AML-193 (cell line): ENCODE results near the gene HLA-DMA.
A peak's percentile ranks its signal among the peaks of the same experiment; 100 is the strongest.

Experiments
- DNase-seq, 2 experiments: peaks; one replicate each; lab custom pipeline; 2025; lab: John Stamatoyannopoulos, UW

Gene HLA-DMA

DNA sequence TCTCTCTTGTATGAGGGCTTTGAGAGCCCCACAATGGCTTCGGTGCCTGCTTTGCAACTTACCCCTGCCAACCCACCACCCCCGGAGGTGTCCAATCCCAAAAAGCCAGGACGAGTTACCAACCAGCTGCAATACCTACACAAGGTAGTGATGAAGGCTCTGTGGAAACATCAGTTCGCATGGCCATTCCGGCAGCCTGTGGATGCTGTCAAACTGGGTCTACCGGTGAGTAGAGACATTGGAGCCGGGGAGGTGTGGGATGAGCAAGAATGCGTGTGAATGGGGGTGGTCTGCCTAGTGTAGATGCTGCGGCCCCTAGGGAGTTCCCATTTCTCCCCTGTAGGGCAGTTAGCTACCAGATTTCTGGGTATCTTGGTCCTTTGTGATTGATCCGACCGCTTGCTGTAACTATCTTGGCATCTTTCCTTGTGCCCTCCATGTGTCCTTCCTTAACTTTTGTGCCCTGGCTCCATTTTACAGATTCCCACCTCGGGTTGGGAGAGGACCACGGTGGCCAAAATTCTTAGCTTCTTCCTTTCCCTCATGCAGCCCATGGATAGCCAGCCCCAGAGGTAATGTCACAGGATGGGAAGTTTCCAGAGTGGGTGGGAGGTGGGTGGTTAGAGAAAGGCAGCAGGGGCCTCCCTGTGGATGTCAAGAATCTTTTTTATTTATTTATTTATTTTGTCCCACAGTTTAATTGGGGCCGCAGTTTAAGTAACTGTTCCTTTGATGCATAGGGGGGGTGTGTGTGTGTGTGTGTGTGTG is 21.8 kb upstream of the HLA-DMA start:
- DNase-seq: no peak

DNA sequence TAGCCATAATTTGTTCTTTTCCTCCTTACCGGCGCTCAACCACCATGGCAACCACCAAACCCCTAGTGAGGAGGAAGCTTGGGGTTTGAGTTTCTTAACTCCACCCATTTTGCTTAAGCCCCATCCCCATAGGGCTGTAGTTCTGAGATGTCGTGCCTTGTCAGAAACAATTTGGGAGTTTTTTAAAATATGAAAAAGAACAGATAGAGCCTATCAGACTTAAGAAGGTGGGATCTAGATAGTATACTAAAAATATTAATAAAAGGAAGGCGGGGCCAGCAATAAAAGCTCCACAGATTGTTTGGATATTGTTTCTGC is 21.1 kb upstream of the HLA-DMA start:
- DNase-seq: peak; percentile 57 to 62

DNA sequence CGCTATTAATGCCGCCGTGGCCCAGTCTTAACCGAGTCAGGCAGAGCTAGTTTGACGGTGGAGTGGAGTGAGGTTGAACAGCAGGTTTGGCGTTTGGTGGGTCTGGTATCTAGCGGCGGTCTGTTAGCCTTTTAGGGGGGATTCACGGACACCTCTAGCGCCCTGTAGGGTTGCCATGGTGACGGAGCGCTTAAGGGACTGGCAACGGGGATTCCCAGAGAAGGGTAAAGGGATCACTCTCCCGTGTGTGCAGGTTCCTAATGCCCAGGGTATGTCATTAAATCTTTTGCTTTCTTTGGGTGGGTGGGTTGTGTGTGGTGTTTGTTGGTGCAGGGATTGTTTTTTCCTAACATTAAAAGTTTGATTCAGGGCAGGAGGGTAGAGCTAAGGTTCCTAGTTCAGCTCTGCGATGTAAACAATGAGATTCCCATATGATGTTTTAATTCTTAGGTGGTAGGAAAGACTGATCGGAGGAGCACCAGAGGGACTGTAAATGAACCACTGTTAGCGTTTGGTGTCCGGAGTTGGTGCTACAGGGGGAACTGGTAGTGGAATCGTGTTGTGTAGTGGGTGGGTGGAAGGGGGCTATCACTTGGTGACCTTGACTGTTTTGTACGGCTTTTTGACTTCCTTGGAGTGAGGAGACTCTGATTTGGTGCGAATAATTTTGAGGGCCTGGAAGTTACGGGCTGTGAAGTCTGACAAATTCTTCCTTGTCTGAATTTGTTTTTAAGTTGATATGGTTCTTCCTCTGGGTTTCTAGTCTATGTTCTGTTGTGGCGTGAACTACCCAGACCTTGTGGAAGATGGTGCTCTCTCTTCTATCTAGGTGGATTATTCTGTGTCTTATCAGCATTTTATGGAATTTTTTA is 20.5 kb upstream of the HLA-DMA start:
- no peak for DNase-seq

DNA sequence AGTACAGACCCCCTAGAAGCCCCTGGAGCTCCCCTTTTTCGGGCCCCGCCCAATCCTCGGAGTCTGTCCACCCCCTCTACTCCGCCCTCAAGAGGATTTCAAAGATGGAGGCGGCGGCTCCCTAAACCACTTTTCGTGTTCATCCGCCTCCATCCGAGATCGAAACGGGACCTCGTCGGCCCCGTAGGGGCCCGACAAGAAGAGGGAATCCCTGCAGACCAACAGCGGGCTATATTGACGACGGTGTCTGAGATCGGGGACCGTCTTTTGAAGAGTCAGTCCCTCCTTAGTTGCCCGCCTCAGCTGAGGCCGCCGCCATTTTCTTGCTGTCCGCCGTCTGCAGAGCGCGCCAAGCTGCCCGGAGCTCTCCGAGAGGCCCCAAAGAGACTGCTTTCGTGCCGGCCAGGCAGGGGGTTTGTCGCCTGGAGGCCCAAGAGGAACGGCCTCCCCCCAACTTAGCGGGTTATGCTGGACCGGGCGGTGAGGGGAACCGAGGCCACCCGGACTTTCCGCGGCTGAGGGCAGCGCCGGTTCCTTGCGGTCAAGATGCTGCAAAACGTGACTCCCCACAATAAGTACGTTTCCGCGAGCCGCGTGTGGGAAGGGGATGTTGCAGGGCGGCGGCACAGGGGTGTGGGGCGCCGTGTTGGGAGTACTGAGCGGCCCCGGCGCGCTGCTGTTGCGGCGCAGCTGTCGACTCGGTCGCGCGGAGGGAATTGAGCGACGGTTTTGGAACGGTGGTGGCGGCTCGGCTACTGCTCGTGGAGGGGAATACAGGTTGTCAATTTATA is 19.7 kb upstream of the HLA-DMA start:
- peak in 1 of 2 experiments; percentile 62 for DNase-seq

DNA sequence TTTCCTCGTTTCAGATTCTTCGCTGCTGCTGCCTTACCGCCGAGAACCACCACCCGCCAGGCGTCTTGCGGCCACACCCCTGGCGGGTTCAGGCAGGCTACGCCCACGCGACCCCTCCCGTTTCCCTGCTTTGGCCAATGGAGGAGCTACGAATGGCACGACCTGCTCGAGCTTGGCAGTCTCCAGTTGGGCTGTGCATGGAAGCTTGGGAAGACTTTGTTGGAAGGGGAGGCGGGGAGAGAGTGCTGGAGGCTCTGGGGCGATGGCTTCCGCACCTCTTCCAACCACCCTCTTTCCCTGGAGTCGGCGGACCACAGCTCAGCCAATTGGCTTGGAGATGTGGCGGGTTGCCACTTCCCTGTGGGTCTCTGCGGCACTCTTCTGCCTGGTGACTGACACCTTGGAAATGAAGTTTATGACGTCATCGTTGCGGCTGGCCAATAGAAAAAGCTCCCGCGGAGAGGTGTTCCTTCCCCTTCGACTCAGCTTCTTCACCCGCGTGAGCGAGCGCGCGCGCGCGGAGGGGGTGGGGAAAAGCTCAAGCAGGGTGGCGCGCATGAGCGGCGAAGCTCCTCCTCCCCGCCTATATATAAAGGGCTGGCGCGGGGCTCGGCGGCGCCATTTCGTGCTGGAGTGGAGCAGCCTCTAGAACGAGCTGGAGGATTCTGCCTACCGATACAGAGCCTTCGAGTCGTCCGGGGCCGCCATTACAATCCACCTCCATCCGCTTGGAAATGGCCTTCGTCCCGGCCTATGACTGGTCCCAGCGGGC is 18.9 kb upstream of the HLA-DMA start:
- DNase-seq: peak; percentile 100

DNA sequence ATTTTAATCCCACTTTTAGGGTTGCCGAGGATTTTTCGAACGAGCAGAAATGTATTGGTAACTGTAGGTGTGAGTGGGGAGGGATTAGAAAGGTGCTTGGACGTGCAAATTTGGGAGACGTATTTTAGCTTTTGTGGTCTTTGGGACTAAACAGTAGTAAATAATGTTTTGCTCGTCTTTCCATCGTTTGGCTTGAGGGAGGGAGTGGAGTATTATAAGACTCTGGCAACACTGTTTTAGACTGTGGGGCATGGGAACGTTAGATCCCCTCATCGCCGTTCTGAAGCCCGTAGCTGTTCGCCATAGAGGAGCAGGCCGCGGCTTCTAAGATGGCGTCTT is 18.3 kb upstream of the HLA-DMA start:
- DNase-seq: no peak

DNA sequence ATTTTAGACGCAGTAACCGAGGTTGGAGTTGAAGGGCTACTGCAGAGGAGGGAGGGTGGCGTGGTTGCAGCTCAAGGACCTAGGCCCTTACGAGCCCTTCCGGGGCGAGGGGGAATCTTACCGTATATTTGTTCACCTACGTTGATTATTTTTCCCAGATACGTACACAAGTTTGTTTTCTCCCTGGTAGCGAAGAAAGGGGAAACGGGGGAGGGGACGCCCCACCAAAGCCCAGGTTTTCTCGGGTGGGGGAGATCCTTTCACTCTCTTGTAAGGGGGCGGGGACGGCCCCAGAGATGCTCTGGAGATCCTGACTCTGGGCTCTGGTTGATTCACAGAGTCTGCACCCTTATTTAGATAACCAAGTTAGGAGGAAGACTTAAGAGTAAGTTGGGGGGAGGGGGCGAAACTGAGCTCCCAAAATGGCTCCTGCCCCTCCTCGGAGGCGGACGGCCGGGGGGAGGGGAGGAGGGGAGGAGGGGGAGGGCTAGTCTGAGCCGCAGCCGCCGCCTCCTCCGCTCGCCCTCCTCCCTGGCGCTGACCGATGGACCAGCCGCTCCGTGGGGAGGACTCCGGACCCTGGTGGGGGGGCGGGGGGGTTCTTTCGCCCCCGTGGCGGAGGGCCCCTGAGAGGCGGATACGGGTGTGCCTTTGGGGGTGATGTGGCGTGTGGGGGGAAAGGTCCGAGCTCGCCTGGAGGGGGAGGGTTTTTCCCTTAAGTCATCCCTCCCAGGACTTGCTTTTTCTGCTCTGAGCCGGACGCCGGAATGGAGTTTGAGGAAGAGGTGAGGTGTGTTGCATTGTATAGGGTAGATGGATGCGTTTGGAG is 17.7 kb upstream of the HLA-DMA start:
- peak; percentile 75 to 79 for DNase-seq

DNA sequence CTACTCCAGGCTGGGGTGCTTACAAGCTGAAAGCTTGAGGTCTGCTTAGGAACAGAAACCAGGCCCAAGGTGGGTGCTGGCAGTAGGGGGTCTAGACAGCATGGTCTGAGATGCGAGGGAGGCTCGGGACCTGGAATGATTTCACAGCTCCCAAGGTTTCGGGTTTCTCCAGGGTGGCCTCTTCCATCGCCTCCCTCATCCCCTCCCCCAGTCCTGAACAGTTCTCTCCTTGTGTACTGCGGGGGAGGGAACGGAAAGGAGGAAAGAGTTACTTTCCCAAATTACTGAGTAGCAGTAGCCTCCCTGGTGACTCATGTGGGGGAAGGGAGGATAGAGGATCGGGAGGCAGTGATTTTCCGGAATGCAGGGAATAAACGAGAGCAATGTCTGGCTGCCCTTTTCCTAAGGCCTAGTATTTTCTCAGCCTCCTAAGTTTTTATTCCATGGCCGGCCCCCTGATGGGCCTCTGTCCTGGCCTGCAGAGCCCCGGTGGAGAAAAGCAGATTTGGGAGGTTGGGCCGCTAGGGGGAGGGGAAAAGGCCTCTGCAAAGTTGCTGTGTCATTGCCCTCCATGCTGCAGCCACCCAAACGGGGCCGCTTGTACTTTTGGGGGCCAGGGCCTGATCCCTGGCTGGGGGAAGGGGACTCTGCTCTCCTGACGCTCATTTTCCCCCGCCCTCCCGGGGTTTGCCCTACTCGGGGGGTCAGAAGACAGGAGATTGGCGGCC is 17.0 kb upstream of the HLA-DMA start:
- peak; percentile 88 to 91 for DNase-seq

DNA sequence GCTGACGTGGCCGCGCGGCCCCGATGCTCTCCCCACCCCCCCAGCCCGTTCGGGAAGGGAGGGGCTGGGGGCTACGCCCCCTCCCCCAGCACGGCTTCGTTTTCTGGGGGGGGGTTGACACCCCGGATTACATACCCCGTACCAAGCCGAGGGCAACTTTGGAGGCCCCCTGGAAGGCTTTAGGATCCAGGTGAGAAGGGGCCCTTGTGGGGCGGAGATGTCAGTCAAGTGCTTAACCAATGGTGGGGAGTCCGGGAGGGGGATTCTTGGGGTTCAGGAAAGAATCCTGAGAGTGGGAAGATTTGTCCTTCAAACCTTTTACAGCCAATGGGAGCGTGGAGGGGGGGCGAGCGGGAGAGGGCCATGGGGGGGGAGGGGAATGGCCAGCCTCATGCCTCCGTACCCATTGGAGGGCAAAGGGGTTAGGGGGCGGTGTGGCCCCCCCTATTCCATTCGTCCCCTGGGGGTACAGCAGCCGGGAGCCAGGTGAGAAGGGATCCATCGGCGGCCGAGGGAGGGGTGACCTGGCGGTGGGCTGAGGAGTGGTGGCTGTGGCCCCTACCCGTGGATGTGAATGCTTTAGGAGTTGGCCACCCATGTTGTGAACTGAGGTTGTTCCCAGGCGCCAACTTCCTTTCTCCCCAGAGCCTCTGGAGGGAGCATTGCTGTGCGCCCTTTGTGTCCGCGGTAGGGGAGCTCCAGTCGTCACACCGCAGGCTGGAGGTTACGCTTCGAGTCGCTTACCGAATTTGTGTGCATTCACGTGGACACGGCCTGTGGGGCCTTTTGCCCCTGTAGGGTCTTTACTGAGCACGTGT is 16.2 kb upstream of the HLA-DMA start:
- peak; percentile 65 to 73 for DNase-seq

DNA sequence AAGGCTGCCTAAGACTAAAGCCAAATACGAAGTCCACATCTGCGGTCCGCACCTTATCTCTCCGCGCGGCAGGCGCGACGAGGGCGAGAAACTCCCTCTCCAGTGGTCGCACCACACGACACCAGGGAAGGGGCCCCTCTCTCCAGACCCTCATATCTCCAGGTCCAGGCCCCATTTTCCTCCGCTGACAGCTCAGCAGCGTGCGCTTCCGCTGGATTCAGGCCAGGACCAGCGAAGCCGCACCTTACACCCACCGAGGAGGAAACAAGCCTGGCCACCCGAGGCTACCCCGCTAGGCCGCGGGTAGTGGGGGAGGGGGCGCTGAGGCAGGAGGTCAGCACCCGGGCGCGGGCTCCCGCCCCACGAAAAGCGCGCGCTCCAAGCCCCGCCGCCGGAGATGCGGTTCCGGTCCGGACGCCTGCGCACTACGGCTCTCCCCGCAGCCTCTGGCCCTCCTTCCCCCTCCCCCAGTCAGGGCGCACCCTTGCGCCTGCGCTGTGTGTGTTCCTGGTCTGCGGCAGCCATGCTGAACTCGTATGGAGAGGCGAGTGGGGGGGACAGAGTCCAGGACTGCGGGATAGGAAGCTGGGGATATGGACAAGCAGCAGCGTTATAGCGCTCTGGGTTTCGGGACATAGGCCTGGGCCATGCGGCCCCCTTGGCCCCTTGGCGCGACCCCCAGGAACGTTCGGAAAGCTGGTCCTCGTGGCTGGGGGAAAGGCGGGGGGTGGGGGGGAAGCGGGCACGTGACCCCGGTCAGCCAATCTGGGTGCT is 15.4 kb upstream of the HLA-DMA start, which contains the start of gene BRD2:
Gene BRD2 (plus strand): TSS at position 502 of the 774 bp plus-strand sequence. CDS start 4,305 bp downstream, outside the sequence.
- DNase-seq: peak; percentile 95 to 97

DNA sequence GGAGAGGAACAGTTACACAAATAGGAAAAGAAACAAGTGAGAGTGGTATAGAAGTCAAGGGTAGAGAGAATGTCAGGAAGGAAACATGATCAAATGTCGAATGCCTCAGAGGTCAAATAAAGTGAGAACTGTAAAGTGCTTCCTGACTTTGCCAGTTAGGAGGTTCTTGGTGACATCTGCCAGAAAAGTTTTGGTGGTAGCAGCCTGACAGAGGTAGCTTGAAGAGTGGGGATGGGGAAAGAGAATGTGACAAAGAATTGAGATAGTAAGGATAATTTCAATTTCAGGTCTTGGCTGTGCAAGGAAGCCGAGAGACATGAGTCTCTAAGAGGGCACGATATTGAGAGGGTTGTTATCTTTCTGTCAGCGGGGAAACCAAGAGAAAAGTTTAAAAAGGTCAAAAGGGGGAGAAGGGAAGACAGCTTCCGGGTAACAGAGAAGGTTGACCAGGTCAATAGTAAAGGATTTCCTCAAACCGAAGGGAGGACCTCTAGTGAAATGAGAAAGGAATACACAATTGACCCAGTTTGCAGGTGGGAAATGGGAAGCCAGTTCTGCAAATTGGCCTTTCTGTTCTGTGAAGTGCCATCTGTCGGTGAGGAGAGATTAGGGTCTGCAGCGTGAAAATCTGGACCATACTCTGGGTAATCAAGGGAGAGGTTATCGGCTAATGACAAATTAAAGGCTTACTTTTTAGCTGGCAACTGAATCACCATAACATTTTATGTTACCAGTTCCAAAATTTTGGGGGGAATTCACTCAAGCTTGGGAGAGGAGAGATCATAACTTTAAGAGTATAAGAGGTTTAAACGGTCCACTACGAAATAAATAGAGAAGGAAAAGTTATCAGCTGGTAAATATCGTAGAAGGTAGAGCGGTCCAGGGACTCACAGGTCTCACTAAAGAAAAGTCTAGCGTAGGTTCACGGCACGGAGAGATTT is 14.5 kb upstream of the HLA-DMA start:
- peak; percentile 82 to 85 for DNase-seq

DNA sequence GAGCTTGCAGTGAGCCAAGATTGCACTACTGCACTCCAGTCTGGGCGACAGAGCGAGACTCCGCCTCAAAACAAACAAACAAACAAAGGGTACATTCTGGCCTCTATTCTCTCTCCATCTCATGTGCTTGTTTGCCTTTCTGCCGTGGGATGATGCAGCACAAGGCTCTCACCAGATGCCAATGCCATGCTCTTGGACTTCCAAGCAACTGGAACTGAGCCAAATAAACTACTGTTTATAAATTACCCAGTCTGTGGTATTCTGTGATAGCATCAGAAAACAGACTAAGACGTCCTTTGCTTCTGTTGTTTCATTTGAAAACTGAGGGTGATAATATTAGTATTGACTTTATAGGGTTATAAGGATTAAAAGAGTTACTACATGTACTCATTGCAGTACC is 11.9 kb upstream of the HLA-DMA start:
- DNase-seq: no peak

DNA sequence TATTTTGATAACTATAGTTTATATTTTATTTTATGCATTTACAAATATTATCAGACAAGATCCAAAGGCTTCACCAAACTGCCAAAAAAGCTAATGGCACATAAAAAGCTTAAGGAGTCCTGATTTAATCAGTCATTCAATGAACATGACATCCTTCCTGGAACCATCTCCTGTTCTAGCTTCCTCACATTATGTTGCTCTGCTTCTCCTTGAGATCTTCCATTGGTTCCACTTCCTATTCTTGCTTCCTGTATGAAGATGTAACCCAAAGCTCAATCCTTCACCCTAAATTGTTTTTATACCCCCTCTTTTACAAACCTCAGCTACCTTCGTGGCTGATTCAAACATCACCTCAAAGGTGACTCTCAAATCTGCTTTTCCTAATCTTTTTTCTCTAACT is 11.0 kb upstream of the HLA-DMA start:
- no peak for DNase-seq

DNA sequence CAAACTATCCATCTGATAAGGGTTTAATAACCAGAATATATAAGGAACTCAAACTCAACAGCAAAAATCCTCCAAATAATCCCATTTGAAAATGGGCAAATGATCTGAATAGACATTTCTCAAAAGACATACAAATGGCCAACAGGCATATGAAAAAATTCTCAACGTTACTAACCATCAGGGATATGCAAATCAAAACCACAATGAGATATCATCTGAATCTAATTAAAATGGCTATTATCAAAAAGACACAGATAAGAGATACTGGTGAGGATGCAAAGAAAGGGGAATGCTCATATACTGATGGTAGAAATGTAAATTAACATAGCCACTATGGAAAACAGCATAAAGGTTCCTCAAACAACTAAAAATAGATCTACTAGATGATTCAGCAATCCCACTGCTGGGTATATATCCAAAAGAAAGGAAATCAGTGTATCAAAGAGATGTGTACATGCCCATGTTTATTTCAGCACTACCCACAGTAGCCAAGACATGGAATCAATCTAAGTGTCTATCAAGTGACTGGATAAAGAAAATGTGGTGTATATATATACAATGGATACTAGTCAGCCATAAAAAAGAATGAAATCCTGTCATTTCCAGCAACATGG is 9.4 kb upstream of the HLA-DMA start:
- DNase-seq: no peak

DNA sequence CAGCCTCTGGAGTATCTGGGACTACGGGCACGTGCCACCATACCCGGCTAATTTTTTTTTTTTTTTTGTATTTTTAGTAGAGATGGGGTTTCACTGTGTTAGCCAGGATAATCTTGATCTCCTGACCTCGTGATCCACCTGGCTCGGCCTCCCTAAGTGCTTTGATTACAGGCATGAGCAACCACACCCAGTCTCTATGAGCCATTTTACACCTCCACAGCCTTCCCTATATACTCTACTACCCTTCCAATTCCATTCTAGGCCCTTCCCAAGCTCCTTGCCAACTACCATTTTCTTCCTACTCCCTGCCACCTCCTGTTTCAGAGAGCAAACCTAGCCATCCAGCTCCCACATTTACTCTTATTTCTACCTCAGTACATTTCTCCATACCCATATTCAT is 7.7 kb upstream of the HLA-DMA start:
- DNase-seq: no peak

DNA sequence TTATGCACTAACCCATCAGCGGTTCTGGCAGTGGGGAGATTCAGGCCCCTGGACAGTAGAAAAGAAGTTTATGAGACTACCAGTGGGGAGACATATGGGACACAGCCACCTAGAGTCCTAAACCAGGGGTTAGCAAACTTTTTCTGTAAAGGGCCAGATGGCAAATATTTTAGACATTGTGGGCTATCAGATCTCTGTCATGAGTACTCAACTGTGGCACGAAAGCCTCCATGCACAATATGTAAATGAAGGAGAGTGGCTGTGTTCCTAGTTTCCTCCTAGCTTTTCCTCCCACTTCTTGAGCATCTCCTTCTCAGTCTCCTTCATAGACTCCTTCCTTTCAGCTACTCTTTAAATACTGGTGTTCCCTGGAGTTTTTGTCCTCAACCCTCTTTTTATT is 3.3 kb upstream of the HLA-DMA start:
- no peak for DNase-seq
